HL-60/S4 treated with retinoic acid at 250 ng/mL for 4 days and 3 days (cell line): ENCODE results near the gene PRUNE2.
"Not testable (repeated sequence)": the region's sequence is repeated elsewhere in the genome, so short reads cannot be mapped to it uniquely, and the experiment has no call there.

Experiments used
- in situ Hi-C: fragments of 300-500 bp; cut with MboI; formaldehyde crosslinking; loops from 2 replicates; pipeline ENCODE4 v1.7.0; 2022; ENCODE audit warnings: low sequenced_read_pairs

PRUNE2 gene

DNA sequence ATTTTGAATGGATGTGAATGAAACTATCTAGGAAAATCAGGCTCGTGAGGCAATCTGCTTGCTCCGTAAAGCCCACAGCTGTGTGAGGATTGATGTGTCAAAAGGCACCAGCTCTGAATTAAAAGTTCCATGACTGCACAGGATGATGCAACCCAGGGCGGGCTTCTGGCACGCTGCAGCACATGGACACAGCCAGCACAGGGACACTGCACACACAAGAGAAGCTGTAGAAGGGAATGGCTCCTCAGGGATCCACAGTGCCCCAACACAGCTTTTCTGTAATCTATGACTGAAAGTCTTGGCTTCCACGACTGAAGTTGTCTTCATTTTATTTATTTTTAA lies 295.9 kb downstream of the PRUNE2 start:
- in situ Hi-C loops: no loop called here

DNA sequence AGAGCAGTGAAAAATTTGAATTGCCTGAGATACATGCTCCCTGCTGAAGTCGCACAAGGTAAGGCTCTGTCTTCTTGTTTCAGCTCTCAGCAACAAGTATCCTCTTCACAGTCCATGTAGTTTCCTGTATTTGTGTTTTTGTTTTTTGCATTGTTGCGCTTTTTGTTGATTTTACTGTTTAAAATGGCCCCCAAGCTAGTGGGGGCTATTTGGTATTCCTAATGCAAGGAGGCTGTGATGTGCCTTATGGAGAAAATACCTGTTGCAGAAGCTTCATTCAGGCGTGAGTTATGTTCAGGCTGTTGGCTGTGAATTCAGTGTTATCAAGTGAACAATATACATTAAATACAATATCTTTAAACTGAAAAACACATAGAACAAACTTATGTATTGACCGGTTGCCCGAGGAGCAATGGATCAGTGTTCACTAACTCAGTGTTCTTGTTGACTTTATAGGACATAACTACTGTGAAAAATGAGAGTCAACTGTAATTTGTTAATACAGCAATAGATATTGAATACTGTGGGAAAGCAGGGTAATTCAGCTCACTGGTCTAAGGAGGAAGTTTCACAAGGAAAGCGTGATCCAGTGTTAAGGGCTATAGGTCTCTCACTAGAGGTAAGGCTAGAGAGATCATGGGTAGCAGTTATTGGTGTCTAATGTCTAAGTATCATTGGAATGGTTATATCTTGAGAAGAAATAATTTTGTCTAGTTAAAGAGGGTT lies 296.5 kb downstream of the PRUNE2 start:
- in situ Hi-C loops: no loop called here

DNA sequence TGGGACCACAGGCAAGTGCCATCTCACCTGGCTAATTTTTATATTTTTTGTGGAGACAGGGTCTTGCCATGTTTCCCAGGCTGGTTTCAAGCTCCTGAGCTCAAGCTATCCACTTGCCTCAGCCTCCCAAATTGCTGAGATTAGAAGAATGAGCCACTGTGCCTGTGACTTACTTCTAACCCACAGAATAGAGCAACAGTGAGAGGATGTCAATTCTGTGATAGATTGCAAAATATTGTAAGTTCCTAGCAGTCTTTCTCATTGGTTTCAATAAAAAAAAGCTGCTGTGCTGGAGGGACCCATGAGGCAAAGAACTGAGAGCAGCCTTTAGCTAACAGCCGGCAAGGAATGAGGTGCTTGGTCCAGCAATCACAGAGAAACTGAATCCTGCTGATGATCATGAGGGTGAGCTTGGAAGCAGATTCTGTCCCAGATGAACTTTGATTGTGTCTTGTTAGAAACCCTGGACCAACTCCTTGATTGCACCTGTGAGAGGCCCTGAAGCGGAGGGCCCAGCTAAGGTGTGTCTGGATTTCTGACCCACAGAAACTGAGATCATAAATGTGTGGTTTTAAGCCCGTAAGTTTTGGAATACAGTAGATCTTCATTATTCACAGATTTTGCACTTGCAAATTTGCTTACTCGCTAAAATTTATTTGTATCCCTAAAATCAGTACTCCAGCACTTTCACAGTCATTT lies 297.2 kb downstream of the PRUNE2 start:
- in situ Hi-C loops: no loop called here

DNA sequence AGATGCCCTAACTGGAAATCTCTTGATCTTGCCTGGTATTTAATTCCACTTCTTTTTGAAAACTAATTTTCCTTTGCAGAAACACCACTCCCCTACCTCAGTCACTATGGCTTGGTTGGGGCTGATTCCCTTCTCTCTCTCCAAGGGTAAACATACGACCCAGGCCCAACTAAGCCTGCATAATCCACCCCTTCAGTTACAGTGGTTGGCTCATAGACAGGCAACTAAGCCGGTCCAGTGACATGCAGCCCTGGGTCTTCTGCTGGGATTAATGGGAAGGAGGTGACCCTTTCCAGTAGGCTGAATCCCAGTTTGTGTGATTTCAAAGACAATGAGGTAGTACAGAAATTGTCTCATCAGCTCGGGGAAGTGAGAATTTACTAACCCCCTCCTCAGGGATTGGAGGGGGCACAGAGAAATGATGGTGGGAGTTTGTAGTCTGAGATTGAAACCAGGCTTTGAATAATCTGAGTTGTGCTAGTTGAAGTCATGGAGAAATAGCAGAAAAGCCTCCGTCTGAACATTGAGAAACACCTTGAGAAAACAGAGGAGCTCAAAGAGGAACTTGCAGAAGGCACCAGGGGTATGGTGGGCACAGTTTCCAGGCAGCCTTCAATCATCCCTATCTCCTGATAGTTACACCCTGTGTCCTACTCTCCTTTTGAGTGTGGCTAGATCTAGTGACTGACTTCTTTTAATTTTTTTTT lies 298.0 kb downstream of the PRUNE2 start:
- in situ Hi-C loops: no loop called here

DNA sequence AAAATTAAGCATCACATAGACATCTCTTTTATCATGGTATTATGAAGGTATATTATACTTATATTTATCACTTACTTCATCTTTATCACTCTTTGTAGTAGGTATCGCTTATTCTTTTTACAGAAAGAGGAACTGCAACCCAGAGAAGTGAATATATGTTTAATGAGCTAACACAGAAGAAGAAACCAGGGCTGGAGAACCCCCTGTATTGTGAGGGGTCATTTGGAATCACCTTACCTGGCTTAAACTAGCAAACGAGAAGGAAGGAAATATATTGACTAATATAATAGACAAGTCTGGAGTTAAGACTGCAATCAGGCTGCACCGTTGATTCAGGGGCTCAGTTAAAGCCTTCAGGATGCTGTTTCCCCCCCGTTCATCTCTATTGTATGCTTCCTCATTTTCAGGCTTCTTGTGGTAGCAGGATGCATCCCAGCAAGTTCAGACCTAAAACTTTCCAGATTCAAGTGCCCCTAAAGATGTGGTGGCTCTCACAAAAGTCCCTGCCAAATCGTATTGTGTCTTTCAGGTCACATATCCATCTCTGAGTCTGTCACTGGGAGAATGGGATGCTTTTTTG lies 300.5 kb downstream of the PRUNE2 start:
- in situ Hi-C loops: no loop called here

DNA sequence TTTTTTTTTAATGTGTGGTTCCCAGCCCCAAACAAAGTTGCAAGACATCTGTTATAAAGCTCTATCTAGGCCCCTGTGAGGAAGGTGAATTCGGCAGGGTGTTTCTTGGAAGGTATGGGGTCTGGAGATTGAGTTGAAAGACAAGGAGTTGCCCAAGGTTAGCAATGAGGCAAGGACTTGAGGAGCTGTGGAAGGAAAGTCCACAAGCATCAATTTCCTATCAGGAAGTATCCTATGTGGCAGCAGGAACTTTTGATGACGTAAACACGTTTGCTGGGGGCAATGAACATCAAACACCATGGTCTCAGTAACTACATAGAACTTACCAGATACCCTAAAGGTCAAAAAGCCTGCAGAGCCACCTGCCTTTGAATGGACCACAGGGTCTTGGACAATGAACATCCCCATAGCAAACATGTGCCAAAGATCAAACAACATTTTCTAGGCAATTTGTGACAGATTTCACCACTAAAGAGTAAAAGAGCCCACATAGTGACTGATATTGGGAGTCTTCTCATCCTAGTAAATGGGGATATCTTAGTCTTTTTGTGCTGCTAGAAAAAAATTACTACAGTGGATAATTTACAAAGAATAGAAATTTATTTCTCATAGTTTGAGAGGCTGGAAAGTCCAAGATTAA lies 301.9 kb downstream of the PRUNE2 start:
- in situ Hi-C loops: no loop called here

DNA sequence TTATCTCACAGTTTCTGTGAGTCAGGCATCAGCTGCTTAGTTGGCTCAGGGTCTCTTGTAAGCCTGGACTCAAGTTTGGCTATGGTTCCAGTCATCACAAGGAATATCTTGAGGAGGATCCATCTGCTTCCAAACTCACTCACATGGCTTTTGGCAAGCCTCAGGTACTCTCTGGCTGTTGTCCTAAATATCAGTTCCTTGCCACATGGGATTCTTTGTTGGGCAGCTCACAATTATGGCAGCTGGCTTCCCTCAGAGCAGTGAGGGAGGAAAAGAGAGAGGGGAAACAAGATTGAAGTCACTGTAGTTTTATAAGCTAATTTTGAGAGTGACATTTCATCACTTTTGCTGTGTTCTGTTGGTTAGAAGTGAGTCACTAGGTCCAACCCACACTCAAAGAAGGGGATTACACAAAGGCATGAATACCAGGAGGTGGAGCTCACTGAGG lies 302.4 kb downstream of the PRUNE2 start:
- in situ Hi-C loops: no loop called here

DNA sequence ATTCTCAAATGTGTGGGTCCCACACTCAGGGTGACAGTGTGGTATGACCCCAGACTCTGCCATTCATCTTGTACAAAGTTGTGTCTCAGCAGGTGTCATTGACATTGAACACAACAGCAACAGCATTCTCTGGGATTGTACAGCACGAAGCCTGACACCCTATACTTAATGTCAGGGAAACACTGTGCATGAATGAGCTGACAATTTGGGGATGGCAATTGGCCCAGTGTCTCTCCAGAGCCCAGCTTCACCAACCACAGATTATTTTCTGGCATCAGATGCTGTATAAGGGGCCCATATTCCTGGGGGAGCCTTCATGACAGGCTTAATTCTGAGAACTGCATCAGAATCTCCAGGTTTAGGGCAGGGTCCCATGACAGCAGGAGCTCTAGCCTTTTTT lies 303.7 kb downstream of the PRUNE2 start:
- in situ Hi-C loops: no loop called here

DNA sequence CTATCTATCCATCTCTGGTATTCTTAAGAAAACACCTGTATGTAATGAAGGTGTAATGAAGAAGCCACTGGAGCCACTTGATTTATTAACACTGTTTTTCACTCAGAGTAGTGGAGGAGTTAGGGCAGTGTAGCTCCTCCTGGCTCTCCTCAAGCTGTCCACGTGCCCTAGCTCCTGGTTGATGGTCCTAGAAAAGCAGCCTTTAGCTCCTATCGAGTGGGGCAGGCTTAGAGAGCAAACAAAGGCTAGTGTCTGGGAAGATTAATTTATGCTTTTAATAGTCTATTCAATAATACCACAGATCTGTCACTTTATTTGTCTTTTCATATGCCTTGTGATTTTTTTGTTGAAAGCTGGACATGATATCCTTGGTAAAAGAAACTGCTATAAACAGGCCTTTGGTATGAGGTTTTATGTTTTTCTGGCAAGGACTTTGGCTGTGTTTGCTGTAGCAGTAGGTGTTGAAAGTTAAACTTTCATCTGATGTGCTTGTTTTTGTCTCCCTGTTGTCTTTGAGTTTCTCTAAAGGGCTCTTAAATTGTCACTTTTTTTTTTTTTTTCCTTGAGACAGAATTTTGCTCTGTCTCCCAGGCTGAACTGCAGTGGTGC lies 305.8 kb downstream of the PRUNE2 start:
- in situ Hi-C loops: no loop called here

DNA sequence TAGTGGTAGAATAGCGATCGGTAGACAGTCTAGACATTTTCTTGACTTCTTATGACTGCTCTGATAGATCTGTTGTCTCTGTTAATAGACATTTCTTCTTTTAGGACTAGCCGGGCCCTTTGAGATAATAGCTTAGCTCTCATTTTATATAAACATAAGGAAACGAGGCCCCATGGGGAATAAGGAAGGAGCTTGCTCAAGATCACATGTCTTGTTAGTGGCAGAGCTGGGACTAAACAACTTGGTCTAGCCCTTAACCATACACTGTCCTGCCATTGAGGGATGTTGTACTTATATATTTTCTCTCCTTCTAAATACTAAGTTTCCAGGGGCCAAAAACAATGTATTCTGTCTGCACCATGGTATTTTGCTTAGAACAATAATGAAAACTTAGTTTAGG lies 306.9 kb downstream of the PRUNE2 start:
- in situ Hi-C loops: no loop called here

DNA sequence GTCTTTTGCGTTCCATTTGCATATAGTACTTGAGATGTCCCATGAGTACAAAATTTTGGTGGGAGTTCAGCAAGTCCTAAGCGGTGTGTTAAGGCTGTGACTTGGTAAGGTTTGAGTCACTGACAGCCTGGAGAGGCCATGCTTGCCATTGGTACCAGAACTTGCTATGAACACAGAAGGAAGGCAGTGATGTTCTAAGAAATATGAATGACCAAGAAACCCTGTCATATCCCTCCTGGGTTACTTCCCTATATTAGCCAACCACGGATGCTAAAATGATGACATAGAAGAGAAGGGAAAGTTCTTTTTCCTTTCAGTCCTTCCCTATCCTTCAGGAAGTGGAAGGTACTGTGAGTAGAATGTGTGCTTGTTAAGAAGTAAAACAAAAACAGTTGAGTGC lies 310.3 kb downstream of the PRUNE2 start:
- in situ Hi-C loops: no loop called here

DNA sequence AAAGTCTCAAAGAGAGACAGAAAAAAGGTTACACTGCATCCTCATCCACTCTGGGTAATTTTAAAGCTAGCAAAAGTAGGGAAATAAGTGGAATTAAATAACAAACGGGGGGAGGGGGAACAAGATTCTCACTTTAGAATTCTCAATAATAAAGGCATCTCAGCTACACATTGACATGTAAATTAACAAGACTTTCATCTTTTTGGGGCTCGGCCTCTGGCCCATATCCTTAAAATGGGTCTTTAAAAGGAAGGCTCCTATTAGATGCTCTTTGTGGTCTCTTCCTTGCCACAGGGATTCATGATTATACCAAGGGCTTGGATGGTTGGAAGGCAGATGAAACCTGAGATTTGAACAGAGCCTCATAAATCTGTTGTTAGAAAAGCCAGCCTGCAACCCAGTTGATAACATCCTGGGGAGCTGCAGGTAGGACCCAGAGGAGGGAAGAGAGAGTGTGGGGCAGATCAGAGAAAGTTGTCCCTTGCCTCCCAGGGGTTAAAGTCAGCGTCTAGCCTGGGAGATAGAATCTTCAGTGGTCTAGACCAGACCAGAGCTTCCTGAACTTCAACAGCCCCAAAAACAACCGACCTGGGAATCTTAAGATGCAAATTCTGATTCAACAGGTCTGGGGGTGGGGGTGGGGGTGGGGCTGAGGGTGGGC lies 311.0 kb downstream of the PRUNE2 start:
- in situ Hi-C loops: no loop called here

DNA sequence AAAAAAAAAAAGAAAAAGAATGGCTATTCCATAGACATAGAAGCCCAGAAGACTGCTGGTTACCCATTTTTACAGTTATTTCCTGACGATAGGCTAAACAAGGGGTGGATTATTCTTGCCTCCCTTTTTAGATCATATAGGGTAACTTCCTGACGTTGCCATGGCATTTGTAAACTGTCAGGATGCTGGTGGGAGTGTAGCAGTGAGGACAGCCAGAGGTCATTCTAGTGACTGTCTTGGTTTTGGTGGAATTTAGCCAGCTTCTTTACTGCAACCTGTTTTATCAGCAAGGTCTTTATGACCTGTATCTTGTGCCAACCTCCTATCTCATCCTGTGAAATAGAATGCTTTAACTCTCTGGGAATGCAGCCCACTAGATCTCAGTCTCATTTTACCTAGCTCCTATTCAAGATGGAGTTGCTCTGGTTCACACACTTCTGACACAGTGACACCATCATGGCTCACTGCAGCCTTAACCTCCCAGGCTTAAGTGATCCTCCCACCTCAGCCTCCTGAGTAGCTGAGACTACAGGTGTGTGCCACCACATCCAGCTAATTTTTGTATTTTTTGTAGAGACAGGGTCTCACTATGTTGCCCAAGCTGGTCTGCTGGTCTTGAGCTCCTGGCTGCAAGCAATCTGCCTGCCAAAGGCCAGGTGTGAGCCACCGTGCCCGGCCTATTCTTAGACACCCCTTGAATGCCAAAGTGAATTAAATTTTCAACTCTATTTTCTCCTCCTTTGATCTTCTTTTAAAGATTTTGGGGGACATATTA lies 311.8 kb downstream of the PRUNE2 start:
- in situ Hi-C loops: not testable (repeated sequence)

DNA sequence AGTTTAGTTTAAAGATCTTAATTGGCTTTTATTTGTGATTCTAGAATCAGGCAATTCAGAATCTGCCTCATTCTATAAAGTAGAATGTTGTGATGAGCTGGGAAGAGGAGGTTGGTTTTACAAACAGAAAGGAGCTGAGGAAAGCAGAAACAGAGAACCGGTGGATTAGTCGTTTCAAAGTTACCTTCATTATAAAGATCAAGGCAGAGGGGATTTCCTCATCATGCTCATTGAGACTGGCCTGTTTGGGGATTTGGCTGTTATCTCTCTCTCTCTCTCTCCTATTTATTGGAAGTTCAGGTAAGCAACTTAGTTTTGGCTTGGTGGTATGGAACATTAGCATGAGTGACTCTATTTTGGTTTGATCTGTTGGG lies 313.0 kb downstream of the PRUNE2 start:
- in situ Hi-C loops: no loop called here

DNA sequence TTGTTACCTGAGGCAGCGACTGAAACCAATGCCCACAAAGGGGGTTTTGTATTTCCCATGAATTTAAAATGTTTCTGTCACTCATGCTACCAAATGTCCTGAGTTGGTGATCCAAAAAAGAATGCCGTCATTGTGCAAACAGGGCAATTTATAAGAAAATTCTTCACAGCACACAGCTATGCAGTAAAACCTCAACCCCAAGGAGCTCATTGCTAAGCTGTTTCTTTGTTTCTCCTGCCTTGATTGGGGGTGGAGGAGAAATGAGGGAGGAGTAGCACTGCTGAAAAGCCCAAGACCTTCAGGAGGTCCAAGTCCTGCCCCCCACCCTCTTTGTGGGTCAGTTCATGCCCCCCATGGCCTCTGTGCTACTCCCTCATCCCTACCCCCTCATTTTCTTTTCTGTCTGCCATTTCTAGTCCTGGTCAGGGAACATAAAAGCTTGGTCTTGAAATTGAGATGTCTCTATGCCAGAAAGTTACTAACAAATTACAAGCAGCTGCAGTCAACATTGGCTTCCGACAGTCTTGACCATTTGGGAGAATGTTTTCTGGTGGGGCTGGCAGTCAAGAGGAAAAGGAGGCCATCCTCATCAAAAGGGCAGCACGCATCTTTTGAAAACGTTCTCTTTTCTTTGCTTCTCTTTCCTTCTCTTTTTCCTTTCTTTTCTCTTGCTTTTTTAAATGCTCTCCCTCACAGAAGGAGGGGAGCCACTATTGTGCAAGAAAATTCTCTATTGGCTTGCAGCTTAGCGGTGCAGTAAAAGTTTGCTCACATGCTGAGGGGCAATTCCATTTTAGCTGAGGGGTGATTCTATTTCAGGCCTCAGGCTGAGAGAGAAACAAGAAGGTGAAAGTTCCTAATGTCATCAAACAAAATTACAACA lies 313.6 kb downstream of the PRUNE2 start:
- in situ Hi-C loops: no loop called here

DNA sequence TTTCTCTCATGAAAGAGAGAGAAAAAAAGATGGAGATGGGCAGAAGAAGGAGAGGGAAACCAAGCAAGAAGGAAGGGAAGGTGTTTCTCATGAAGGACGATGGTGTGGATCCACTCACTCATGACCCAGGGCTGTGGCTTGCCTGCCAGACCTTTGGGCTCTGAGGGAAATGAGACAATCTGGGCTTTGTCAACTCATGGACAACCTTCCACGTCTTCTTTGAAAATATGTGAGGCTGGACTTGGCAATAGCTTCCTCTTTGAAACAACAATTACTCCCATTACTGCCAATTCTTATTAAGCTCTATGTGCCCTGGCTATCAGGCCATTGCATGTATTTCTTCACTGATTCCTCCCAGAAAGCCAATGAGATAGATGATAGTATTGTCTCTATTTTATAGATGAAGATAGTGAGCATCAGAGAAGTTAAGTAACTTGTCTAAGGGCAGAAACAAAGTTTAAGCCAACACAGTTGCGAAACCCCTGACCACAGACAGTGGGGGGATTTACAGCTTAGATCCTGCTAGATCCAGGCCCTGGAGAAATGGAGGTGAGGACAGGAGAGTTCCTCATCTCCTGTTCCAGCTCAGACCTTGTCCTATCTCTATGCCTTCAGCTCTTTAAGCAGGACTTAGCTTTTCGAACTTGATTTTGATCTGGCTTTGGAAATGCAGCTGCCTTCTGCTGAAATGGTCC lies 314.5 kb downstream of the PRUNE2 start:
- in situ Hi-C loops: no loop called here

DNA sequence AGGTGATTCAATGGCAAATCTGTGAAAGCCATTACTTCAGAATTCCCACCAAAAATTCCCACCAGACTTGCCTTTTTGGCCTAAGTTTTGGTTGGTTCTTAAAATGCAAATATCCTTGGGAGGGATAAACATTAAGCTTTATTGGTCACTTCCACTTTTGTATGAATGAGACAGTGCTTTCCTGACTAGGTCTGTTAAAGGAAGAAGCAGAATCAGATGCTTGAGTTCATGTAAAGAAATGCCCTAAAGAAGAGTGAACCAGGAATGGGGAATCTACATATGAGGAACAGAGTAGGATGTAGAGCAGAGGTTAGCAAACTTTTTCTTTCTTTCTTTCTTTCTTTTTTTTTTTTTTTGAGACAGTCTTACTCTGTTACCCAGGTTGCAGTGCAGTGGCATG lies 317.6 kb downstream of the PRUNE2 start:
- in situ Hi-C loops: no loop called here
